HG03060 (cell line): Measurements from ENCODE around the gene SRSF1.
"Not testable (repeated sequence)": the region's sequence is repeated elsewhere in the genome, so short reads cannot be mapped to it uniquely, and the experiment has no call there.

Source experiments
- ATAC-seq: cut with Tn5 transposase; IDR thresholded peaks from one replicate; pipeline ENCODE4 v1.9.1; 2021; ENCODE audit warnings: low read depth, moderate number of reproducible peaks; ENCODE audit not compliant: unreplicated experiment

Gene SRSF1, protein sequence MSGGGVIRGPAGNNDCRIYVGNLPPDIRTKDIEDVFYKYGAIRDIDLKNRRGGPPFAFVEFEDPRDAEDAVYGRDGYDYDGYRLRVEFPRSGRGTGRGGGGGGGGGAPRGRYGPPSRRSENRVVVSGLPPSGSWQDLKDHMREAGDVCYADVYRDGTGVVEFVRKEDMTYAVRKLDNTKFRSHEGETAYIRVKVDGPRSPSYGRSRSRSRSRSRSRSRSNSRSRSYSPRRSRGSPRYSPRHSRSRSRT

DNA sequence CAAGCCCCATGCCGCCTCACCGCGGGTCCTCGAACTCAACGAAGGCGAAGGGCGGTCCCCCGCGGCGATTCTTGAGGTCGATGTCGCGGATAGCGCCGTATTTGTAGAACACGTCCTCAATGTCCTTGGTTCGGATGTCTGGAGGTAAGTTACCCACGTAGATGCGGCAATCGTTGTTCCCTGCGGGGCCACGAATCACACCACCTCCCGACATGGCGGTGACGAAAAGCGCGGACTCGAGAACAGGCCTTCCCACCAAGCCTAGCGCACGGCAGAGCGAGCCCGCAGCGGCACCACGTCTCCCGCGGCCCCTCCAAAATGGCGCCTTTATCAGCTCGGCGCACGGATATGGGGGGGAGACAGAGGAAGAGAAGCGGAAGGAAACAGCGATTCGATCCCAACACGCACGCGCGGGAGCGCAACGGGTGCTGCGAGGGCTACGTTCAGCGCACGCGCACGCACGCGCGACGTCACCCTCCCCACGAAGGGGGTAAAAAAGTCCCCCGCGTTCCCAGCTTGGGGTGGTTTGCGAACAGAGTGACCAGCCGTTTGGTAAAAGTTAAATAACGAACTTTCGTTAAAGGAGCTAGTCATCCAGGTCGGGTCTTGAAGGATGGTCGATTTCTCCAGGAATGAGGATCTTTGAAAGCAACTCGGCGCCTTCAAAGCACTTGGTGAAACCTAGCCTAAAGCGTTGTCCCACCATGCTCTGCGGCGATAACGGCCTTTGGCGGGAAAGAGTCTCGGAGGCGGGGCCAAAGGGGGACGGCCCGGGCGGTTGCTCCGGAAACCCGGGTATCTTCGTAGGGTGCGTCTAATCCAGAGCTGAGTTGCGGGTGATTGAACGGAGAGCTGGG lies at the start of gene SRSF1:
TSS of gene SRSF1 (minus strand) at position 323 of the 857 bp plus-strand sequence. CDS start at position 214, 109 bp downstream.
- ATAC-seq, result peak; percentile 76

DNA sequence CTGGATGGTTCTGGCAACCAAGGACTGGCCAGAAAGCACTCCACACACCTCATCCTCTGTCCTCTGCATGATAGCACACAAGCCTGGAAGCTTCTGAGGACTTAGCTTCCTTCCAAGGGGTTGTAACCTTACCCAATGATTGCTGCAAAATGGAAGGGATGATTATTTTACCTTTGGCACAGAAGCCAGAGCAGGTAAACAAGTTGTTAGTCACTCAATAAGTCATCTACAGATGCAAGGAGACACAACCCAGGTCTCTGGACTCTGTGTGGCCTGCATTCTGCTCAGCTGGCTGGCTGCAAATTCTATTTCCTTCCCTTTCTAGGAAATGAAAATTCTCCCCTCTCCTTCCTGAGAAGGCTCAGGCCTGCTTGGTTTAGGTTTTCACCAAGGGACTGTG lies 49.4 kb upstream of the SRSF1 start:
- no peak for ATAC-seq

DNA sequence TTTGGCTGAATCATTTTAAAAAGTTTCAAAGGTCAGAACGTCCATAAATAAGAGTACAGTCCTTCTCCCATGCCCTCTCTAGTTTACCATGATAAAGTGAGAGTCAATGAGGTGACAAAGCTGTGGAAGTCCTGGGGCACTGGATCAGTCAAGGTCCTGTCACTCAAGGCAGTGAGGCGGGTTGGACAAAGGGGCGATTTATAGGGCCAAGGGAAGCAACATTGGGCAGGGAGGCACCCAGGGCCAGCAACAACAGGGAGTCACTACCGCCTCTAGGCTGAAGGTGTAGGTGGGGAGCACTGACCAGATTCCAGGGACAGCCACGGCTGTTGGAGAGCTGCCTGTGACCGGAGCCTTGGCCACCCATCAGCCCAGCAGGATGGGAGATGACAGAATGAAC lies 47.6 kb upstream of the SRSF1 start:
- ATAC-seq, result no peak

DNA sequence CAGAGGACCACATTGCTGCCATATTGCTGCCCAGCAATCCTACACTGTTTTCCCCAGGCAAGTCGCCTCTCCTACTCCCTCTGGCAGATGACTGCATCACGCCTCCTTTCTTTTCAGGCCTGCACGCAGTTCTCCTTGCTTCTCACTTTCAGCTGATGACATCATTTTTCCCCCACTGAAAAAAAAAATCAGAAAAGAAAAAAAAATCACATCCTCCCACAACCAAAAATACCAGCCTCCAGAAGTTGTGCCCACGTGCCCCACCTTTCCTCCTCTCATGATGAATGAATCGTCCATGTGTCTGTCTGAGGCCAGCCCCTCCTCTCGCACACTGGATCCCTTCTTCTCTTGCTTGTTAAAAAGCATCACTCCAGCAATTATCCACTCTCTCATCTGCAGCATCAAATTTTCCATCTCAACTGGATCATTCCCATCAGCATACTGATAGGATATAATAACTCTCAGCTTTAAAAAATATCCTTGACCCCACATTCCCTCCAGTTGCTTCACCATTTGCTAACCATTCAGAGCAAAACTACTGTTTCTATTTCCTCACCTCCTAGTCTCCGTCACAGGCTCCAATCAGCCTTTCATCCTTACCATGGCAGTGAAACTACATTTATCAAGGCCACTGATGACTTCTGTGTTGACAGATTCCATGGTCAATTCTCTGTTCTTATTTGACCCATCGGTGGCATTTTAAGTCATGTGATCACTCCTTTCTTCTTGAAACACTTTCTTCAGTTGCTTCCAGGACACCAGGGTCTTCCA lies 46.1 kb upstream of the SRSF1 start:
- no peak for ATAC-seq

DNA sequence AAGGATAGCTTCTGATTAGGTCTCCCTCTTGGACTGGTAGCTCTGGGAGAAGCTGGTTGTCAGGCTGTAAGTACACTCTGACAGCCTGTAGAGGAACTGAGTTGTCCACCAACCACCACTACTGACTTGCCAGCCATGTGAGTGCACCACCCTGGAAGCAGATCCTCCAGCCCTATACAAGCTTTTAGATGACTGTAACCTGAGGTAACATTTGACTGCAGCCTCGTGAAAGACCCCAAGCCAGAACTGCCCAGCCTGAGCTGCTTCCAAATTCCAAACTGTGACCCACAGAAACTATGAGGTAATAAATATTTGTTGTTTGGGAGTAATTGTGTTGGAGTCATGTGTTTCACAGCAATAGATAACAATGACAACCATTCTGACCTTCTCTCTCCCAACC lies 45.4 kb upstream of the SRSF1 start:
- no peak for ATAC-seq

DNA sequence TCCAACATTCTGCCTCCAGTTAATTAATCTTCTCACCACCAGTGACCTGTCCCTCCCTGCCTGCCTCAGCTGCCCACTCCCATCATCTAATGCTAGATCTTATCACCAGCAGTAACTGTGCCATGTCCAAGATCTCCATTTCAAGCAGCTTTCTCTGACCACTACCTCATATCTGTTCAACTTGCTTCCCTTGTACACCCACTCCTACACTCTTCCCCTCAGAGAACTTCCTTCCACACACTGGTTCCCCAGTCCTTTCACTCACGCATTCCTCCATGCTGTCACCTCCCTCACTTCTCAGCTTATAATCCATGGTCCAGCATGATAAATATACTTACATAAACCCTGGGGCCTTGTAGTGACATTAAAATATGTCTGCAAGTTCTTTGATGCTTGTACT lies 44.4 kb upstream of the SRSF1 start:
- ATAC-seq, result no peak

DNA sequence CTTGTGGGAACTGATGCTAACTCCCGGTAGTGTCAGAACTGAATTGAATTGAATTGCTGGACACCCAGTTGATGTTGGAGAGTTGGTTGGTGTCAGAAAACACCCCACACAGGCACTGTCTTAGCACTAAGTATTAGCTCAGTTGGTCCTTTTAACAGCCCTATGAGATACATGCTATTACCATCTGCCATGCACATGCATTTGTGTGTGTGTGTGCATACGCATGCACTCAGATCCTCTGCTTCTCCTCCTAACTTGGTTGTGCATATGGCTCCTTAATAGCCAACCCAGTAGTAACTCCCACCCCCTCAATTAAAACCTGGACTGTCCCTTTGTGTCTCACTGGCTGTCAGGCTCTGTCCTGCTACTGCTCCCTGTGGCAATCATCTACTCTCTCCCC lies 43.9 kb upstream of the SRSF1 start:
- no peak for ATAC-seq

DNA sequence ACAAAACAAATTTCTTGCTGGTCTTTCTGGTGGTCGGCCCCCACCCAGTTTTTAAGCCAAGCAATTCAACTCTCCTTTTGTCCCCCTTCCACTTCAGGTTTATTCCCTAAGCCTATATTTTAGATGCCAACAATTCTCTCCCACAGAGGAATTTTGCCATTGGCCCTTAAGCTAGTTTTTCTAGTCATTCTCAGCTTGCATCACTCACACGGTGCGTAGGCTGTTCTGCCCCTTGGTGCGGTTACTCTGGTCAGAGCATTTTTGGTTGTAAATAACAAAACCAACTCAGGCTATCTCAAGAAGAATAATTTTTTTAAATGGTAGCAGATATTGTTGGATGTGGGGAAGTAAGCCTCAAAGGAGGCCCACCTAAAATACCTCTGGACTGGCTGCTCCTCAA lies 42.5 kb upstream of the SRSF1 start:
- ATAC-seq, result no peak

DNA sequence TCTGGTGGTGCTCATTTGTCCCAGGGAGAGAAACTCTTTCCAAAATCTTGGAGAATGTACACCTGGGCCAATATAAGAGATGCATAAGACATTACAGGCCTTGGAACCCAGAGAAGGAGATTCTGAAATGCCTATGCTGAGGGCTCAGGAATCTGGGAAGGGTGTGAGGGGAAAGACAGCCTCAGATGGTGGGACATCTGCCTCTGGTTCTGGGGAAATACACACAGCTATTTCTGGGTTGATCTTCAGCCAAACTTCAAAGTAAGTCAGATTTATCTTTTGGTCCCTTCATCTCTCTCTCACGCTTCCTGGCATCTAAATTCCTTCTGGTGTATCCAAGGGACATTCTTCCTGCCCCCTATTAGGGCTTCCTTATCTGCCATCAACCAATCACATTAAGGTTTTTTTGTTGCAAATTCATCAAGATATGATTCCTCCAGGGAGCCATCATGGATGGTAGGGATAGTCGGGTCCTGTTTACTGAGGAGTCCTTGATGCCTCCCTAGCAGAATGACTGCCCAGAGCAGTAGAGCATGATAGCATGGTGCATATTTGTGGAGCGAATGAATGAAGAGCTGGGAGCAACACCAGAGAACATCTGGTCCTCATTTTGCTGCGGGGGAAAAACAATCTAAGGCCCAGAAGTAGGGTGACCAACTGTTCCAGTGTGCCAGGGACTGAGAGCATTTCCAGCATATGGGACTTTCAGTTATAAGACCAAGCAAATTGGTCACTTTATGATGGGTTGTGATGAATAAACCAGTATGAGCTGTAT lies 40.5 kb upstream of the SRSF1 start:
- no peak for ATAC-seq

DNA sequence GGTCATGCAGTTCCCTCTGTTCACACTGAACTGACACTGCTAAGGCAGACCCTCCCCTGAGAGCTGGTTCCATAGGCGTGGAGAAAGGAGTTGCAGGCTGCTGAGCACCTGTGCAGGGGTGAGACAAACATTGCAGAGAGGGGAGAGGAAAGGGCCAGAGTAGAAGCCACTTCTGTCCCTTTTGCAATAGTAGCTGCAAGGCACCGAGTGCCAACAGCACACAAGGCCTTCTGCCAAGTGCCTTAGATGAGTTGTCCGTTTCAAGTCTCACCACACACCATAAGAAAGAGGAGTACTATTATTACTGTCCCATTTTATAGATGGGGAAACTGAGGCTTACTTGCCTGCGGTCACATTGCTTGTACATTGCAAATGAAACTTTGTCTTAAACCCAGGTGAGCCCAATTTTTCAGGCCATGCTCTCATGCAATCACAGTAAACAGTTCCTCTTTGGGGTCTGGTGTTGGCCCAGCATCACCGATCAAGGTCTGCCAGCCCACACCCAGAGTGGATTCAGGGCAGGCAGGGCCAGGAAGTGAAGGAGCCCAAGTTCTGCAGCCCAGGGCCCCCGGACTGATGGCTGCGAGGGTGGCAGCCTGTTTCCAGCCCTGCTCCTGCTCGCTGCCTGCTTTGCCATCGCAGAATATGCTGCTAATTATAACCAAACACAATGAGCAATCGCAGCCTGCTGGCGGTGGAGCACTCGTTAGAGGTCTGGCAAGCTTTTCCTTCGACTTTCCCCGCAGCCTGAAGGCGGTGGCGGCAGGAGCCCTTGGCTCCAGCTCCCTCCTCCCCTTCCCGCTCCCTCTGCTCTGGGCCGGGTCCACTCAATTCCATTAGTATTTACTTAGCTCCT lies 39.4 kb upstream of the SRSF1 start:
- no peak for ATAC-seq

DNA sequence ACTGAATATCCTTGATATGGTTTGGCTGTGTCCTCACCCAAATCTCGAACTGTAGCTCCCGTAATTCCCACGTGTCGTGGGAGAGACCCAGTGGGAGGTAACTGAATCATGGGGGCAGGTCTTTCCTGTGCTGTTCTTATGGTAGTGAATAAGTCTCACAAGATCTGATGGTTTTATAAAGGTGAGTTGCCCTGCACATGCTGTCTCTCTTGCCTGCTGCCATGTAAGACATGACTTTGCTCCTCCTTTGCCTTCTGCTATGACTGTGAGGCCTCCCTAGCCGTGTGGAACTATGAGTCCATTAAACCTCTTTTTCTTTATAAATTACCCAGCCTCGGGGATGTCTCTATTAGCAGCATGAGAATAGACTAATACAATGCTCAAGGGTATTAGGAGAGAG lies 37.2 kb upstream of the SRSF1 start:
- ATAC-seq, result not testable (repeated sequence)

DNA sequence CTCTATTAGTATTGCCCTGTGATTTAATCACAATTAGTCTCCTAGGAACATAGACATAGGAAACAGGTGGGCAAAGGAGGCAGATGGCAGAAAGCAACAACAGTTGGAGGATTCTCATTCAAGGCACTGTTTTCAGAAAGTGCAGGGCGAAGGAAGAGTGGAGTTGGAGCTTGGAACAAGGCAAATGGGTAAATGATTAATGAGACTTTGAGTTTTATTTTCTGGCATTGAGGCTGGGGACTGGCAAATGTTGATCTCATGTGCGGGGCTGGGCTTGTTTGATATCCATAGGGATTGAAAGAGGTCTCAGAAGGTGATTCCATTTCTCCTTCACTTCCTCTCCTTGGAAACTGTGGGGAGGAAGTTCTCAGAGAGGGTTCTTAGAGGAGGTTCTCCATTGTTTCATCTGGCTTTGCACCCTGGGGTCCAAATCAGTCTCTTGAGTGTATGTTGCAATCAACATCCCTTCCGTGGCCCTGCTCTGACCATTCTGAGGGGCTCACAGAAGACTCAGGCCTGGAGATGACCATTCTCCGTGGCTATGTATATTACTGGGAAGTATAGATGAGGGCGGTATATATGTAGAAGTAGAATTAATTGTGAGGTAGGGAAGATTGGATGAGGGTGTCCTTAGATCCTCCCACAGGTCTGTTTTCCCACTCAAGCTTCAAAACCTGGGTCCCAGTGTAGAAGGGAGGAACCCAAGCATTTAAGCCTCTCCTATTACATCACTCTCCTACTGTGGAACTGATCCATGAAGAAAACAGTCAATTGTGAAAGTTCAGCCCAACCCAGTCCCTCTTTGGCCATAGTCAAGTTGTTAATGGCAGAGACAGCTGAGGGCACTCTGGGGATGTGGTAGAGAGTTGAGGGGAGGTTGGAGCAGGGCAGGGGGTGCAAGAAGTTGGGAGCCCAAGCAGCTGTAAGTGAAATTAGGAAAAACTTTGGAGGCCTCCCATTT lies 36.5 kb upstream of the SRSF1 start:
- ATAC-seq, result no peak

DNA sequence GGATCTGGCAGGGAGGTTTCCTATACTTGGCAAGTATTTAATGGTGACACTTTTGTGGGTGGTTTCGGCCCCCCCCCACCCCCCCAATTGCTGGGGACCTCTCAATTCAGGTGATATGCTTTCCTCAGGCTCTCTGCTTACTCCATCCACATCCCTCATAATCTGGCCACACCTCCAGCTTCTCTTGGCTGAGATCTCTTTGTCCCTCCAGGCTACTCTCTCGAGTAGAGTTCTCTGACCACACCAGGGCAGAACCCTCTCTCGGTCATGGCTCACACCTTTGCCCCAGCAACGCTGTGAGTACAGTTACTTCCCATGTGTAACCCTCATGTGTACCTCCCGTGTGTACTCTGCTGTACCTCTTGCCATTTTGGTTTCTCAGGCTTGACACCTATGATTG lies 34.1 kb upstream of the SRSF1 start:
- ATAC-seq, result no peak

DNA sequence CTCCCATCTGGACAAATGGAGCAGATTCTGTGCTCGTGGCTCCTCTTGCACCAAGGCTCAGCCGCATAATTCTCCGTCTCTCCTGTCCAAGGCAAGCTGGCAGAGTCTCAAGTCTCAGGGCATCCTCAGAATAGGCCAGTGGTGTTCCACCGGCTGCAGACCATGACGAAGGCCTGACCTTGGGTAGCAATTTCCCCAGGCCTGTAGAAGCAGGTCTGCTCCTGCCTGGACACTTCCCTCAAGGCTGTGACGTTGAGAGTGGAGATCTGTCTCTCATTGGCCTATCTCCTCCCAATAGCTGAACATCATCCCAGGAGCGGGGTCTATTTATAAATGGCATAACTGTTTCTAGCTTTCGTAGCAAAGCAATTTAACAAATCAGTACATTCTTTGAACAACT lies 33.3 kb upstream of the SRSF1 start:
- ATAC-seq, result no peak

DNA sequence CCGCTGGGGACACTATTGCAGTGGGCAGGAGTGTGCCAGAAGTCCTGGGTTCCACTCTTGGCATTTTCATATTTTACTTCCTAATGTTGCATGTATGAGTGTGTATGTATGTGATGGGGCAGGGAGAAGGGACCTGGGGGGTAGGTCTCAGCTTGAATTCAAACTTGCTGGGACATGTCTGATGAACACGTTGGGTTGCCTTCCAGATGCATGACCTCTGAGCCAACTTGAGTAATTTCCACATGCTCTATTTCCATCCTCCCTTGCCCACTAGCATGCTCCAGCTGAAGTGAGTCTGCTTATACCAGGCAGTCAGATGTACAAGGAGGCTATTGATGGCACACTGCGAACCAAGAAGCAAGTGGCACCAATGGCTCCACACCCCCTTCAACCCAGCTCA lies 32.9 kb upstream of the SRSF1 start:
- ATAC-seq, result no peak

DNA sequence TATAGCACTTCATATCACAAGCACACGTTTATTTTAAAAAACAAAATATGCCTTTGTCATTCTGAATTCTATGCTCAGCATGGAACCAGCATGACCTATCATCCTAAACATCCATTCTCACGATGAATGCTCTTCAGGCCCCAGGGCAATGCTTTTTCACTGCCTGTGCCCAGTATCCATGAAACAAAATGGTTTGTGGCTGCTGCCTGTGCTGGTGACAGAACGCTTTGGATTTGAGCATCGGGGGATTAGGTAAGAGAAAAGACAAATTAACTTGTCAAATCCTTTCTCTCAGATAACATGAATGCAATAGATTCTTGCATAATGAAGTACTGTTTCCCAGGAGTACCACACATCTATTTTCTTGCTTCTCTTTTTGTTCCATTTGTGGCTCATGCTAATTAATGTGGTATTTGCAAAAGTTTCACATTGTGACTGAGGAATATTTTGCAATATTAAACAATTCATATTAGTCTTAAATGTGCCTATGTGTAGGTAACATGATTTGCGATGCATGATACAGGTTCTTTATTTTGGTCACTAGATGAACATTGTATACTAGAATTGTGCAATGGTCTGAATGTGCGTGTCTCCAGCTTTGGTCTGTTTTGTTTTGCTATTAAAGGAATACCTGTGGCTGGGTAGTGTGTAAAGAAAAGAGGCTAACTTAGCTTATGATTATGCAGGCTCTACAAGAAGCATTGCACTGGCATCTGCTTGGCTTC lies 25.8 kb upstream of the SRSF1 start:
- ATAC-seq, result no peak

DNA sequence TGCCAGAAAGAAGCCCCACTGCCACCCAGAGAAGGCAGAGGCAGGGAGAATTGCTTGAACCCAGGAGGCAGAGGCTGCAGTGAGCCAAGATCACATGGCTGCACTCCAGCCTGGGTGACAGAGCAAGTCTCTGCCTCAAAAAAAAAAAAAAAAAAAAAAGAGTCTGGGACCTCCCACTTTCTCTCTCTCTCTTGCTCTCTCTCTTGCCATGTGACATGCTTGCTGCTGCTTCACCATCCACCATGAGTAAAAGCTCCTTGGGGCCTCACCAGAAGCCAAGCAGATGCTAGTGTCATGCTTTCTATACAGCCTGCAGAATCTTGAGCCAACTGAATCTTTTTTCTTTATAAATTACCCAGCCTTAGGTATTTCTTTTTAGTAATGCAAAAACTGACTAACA lies 21.5 kb upstream of the SRSF1 start:
- ATAC-seq, result no peak

DNA sequence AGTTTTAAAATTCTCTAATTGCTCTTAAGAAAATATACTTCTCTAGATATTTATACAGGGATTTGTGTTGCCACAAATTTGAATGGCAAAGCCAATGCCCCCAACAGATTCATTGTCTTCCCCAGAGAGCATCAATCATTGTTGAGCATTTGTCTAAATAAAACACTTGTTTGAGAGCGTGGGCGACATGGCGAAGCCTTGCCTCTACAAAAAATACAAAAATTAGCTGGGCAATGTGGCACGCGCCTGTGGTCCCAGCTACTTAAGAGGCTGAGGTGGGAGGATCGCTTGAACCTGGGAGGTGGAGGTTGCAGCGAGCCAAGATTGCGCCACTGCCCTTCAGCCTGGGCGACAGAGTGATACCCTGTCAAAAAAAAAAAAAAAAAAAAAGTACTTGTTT lies 13.4 kb upstream of the SRSF1 start:
- ATAC-seq, result no peak
